NOMO-1 (cell line): ENCODE data around the gene MRPL40.

Source experiments
- DNase-seq, 2 experiments: peaks; one replicate each; lab custom pipeline; 2025; ENCODE audit not compliant: unreplicated experiment in 2 of 2; lab: John Stamatoyannopoulos, UW

Gene MRPL40

DNA sequence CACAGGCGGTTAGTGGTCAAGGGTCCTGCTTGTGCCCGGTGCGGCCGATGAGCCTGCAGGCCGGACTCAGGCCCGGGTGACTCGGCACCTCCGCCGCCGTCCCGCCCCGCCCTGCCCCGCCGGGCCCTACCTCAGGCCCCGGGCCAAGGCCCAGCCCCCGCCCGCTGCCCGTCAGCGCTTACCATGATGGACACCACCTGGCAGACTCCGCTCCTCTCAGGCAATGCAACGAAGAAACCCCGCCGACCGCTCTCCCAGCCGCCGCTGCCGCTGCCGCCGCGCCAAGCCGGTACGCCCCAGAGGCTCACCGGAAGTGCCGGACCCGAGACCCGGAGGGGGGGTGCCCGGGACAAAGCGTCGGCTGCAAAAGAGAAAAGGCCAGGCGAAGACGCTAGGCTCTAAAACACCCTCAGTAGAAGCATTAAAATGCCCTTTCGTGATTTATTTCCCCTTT is 46.6 kb downstream of the MRPL40 start, which contains the start of gene UFD1:
Gene UFD1, minus strand, starts transcription at position 293 of the 454 bp plus-strand sequence. Its CDS starts 108 bp downstream, at position 185.
- peak in 1 of 2 experiments; percentile 66 for DNase-seq

DNA sequence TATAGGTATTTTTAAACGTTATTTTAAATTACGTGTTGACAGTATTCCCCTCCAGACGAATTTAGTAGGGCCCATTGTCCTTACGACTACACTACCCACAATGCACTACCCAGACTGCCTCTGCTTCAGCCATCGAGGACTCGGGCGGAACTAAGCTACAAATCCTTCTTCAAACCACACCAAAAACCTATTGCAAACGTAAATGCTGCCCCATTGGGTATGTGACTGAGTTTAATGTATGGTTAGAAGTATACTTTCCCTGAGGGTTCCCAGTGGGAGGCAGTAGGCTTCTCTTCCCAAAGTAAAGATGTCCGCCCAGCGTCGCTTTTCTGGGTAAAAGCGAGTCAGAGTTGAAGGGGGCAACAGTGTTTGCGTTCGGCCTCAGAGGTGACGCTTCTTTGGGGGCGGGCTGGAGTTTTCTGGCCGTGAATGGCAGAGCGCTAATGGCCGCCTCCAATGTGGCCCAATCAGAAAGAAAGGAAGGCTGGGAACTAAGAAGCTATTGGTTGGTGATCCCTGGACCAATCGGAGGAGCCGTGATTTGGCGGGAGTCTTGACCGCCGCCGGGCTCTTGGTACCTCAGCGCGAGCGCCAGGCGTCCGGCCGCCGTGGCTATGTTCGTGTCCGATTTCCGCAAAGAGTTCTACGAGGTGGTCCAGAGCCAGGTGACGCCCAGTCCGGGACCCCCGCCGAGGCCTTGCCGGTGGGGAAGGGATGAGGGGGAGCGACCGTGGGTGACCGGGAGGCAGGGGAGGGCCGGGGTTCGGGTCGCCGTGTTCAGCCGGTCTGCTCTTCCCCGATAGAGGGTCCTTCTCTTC is 47.2 kb downstream of the MRPL40 start, which contains the start of gene CDC45:
Gene CDC45, plus strand, starts transcription at position 566 of the 818 bp plus-strand sequence. Its CDS starts 49 bp downstream, at position 615.
- DNase-seq = peak; percentile 99 to 100

GRCh38 chr22:19480173-19480568 is 47.8 kb downstream of the MRPL40 start:
- DNase-seq = no peak

DNA sequence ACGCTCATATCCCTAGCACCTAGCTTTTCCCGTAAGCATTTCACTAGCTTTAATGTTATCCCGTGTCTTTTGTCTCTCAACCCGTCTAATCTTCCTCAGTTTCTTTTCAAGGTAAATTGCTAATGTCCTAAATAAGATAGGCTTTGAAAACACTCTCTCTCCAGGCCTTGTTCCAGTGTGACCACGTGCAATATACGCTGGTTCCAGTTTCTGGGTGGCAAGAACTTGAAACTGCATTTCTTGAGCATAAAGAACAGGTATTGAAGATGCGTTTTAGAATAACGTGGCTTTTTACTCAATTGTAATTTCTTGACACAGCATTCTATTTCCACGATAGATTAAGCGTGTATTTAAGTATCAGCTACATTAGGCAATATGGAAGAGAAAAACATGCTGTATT is 48.4 kb downstream of the MRPL40 start:
- DNase-seq = peak in 1 of 2 experiments; percentile 24

DNA sequence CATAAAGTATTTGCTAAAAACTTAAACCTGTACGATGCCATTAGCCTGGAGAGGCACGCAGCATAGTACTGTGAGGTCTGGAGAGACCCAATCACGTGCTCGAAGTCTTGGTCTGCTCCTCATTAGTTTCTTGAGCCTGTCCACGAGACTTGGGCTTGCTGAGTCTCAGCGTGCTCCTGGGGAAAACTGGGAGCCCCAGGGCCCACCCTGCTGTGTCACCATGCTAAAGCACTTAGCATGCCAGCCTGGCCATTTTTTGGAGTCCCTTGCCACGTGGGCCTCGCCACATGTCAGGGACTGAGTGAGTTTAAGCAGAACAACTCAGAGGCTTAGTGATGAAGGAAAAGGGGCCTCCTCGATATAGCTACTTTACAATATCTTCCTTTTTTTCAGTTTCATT is 50.0 kb downstream of the MRPL40 start:
- DNase-seq = no peak

- no peak for DNase-seq
Measured at GRCh38 chr22:19483481-19484244, 51.3 kb downstream of the MRPL40 start.
